ENCODE data around the gene DDX24.

The DDX24 gene, protein sequence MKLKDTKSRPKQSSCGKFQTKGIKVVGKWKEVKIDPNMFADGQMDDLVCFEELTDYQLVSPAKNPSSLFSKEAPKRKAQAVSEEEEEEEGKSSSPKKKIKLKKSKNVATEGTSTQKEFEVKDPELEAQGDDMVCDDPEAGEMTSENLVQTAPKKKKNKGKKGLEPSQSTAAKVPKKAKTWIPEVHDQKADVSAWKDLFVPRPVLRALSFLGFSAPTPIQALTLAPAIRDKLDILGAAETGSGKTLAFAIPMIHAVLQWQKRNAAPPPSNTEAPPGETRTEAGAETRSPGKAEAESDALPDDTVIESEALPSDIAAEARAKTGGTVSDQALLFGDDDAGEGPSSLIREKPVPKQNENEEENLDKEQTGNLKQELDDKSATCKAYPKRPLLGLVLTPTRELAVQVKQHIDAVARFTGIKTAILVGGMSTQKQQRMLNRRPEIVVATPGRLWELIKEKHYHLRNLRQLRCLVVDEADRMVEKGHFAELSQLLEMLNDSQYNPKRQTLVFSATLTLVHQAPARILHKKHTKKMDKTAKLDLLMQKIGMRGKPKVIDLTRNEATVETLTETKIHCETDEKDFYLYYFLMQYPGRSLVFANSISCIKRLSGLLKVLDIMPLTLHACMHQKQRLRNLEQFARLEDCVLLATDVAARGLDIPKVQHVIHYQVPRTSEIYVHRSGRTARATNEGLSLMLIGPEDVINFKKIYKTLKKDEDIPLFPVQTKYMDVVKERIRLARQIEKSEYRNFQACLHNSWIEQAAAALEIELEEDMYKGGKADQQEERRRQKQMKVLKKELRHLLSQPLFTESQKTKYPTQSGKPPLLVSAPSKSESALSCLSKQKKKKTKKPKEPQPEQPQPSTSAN
- total RNA-seq: 56.7 to 125 (median 103) reads per million in 17 experiments

DNA sequence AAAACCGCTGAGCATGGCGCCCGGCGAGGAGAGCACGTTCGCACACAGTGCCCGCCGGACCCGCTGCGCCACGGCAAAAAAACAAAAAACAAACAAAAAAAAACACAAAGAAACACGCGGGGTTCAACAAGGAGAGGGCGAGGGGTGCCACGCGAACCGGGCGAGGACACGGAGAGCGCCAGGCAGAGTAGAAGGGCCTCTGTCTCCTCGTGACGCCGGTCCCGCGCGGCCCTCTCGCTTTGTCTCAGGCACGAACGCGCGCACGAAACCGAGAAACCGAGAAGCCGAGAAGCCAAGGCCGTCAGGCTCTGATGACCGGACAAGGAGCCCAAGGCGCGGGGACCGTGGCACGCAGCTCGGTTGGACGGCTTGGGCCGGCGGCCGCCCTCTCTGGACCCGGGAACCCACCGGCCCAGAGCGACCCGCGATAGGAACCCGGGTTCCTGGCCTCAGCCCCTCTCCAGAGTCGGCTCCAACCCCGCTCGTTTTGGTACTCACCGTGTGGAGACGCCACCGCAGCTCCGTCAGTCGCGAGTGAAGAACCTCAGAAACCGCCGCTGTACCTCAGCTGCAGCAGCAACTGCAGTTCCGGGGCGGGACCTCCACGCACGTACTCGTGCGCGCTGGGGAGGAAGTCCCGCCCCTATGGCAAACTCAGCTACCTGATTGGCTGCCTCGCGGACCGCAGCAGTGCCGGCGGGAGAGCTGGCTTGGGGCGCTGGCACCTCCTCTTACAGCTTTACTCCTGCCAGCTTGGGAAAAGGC is at the start of gene DDX24, which contains the start of gene IFI27L1:
TSS of gene DDX24 (minus strand) at position 582 of the 765 bp plus-strand sequence. CDS start 1,460 bp downstream, outside the sequence.
TSS of gene IFI27L1 (plus strand) at position 690 of the 765 bp plus-strand sequence. CDS start 15,628 bp downstream, outside the sequence.
- DNase-seq: peak; percentile 97 to 98 (median 98)

DNA sequence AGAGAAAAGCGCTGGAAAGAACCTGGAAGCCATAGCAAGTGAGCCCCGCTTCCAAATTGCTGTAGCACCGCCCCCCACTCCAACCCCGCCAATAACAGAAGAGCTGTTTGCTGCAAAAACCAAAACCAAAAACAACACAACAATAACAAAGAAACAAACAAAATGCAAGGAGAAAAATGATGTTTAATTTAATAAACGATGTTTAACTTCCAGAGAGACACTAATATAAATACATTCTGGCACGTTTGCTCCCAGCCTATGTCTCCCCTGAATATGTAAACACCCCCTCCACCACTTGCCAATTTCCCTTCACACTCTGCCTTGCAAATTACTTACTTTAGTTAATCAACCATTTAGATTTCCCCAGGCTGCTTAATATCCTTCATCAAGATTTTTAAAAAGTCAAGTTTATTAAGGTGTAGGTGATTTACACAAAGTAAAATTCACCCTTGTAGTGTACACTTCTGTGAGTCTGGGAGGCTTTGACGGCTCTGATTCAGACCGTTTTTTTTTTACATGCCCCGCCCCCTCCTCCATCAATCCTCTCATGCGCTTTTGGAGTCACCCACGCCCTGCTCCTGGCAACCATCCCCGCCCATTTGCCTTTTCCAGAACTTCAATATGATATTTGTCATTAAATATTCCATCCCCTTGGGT is 48.9 kb upstream of the DDX24 start:
- DNase-seq: peak; percentile 64 to 78 (median 70)

DNA sequence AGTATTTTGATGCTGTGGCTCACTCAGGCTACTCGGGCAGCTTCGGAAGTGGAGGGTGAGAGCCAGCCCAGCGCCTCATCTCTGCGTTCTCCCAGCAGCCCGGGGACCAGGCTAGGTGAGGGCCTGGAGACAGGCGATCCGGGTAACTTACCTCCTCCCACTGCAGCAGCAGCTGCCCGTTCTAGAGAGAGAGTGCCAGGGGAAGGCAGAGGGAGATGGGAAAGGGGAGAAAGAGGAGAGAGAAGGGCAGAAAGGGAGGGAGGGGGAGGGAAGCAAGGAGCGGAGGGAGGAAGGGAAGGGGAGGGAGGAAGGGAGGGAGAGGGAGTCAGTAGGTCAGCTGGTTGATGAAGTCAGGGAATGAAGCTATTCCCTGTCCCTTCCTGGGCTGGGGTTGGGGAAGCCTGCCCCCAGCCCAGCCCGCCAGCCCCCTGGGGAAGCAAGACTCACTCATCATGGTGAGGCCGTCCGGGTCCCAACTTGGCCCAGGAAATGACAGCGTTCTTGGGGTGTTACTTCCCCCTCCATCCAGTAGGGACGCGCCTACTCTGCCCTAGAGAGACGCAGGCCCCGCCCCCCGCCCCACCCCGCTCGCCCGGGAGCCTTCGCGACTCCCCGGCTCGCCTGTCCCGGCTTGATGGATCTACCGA is 48.2 kb upstream of the DDX24 start, which contains the start of gene IFI27L2:
TSS of gene IFI27L2 (minus strand) at position 494 of the 647 bp plus-strand sequence. CDS start at position 454, 40 bp downstream.
- peak; percentile 78 to 92 (median 87) for DNase-seq

DNA sequence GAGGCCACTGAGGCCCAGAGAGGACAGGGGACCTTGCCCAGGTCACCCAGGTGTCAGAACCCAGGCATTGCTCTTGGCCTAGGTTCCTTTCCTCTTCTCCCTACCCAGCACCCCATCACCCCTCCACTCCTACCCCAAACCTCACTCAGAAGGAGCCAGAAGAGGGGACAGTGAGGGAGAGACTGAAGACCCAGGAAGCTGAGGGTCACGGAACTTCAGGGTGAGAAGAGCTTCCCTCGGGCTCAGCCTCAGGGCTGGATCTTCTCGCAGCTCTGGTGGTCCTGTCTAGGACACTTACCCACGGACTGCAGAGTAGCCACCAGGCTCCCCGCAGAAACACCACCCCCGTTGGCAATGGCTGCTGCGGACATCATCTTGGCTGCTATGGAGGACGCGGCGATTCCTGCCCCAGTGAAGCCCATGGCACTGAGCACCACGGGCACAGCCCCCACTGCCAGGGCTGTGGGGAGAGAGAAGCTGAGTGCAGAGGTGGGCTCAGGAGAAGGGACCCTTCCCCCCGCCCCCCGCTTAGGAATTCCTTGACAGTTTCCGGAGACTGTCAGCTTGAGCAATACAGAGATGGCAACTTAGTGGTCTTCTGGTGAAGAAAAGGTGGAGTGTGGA is 47.3 kb upstream of the DDX24 start:
- DNase-seq: no peak

DNA sequence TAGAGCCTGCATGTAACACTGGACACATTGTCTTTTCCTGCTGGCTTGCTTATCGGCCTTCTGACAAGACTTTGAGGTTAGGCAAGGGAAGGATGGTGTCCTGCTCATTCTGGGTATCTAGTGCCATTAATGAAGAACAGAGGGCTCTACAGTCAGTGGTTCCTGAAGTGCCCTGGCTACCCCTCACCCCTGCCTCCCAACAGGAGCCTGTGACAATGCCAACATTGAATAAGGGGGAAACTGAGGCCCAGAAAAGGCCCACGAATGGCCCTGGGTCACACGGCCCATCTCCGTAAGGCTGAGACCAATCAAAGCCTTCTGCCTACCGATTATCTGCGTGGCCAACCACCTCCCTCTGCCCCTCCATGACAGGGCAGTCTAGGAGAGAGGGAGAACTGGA is 46.3 kb upstream of the DDX24 start:
- DNase-seq: no peak

DNA sequence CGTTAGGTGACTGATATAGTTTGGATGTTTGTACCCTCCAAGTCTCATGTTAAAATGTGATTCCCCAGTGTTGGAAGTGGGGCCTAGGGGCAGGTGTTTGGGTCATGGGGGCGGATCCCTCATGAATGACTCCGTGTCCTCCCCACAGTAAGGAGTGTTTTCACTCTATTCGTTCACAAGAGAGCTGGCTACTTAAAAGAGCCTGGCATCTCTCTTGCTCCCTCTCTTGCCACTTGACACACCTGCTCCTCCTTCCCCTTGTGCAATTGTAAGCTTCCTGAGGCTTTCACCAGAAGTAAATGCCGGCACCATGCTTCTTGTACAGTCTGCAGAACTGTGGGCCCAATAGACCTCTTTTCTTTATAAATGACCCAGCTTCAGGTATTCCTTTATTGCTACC is 45.8 kb upstream of the DDX24 start:
- no peak for DNase-seq

DNA sequence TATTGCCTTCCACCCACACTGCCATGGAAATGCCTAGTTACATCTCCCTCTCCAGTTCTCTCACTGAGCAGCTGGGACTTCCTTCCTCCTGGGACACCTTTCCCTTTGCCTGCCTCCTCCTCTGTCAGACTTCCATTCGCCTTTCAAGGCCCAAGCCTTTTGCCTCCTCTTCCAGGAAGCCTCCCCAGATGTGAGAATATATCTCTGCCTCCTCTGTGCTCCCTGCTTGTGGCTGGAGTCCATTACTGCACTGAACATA is 45.3 kb upstream of the DDX24 start:
- no peak for DNase-seq

DNA sequence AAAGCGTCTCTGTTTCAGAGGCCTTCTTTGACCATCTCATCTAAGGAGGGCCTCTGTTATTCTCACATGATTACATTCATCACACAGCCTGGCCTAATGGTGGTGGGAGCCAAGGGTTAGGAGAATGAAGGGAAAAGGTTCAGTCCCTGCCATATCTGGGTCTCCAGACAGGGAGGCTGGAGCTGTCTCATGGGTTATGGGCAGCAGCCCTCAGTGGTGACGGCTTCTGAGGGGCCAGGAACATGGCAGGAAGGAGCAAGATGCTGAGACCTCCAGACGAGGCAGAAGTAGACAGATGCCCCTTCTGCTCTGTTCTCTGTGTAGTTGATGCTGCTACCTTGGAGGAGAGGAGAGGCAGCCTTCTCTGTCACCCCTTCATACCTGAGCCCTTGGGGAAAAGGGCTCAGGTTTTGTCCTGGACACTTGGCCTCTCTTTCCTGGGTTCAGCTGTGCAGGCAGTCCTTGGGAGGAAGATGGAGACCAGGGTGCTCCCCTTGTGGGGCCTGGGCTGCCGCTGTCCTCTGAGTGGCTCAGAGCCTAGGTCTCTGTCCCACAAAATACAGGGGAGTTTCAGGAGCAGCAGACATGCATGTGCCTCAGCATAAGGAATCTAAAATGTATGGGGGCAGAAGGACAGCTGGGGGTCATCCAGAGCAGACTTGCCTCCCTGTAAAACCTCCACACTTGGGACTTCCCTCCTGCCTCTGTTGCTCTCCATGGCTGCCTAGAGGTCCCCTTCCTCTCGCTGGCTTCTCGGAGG is 44.8 kb upstream of the DDX24 start:
- DNase-seq: no peak

DNA sequence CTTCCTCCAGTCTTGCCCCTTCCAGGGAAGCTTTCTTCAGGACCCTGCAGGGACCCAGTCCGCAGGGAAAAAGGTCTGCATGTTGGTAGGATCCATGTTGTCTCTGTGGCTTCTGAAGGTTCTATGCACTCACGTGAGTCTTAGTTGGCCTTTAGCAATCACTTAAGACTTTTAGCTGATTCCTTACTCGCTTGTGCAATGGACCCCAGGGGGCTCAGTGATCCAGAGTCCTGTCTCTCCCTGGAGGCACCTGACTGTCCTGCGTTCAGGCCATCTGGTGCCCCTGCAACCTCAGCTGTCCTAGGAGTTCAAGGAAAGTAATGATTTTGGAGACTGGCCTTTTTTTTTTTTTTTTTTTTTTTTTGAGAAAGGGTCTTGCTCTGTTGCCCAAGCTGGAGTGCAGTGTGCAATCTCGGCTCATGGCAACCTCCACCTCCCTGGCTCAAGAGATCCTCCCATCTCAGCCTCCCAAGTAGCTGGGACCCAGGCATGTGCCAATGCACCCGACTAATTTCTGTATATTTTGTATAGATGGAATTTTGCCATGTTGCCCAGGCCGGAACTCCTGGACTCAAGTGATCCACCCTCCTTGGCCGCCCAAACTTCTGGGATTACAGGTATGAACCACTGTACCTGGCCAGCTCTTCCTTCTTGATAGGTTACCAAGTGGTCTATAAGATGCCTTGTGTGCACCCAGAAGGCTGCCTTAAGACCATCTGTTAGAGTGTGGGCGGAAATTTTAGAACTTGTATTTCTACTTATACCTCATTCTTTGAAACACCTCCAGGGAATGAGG is 43.8 kb upstream of the DDX24 start:
- DNase-seq: no peak

DNA sequence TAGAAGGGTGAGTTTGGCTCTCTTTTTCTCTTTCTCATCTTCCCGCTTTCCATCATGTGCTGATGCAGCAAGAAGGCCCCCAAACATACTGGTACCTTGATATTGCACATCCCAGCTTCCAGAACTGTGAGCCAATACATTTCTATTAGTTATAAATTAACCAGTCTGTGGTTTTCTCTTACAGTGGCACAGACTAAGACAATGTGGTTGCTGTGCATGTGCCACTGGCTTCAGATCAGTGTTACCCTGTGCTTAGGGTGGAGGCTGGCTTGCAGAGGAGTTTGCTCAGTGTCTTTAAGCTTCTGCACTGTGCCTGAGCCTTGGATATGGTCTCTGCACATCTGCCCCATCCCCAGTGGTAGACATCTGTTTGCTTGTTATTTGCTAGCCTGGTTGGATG is 42.9 kb upstream of the DDX24 start:
- no peak for DNase-seq

DNA sequence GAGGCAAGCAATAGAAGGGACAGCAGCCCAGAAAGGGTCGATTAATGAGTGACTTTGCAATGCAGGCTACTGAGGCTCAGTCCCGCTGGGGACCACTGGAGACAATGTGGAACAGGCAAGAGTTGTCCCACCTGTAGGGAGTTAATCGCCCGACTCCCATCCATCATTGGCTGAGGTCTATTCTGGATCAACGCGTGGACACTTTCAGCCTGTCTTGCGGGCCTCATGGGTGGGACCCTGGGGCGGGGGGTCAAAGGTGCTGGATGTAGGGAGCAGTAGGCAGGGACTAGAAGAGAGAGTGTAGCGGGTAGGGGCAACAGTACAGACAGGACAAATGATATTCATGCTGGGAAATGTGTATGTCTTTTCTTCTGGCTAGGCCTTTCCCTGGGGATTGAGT is 42.3 kb upstream of the DDX24 start:
- DNase-seq: no peak

DNA sequence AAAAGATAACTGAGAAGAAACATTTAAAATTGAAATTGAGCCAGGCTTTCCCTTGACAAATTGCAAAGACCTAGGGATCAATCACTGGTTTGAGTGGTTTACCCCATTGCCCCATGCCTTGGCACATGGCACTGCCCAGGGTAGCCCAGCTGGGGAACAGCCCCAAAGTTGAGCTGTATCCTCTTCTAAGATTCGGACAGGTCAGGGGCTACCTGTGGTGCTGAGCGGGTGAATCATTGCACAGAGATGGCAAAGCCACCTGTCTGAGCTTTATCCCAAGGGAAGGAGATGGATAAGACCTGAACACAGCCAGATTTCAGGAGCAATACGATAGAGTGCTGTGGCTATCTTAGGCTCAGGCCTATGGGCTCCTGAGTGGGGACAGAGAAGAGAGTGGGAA is 41.4 kb upstream of the DDX24 start:
- no peak for DNase-seq

DNA sequence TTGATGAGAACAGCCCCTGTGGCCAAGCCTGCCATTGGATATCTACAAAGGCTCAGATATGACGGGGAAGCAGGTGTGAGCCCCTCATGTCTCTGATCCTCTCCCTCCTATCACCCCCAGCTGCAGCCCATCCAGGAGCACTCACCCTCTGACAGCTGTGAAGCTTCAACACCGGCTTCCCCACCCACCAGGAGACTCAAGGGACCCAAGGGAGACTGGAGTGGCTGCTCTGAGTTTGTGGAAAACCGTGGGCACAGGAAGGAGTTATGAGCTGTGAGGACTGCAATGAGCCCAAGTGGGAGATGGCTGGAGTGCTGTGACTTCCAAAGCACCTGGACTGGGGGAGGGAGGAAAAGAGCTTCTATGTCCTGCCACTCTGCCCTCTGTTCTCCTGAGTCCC is 40.5 kb upstream of the DDX24 start:
- DNase-seq: no peak

DNA sequence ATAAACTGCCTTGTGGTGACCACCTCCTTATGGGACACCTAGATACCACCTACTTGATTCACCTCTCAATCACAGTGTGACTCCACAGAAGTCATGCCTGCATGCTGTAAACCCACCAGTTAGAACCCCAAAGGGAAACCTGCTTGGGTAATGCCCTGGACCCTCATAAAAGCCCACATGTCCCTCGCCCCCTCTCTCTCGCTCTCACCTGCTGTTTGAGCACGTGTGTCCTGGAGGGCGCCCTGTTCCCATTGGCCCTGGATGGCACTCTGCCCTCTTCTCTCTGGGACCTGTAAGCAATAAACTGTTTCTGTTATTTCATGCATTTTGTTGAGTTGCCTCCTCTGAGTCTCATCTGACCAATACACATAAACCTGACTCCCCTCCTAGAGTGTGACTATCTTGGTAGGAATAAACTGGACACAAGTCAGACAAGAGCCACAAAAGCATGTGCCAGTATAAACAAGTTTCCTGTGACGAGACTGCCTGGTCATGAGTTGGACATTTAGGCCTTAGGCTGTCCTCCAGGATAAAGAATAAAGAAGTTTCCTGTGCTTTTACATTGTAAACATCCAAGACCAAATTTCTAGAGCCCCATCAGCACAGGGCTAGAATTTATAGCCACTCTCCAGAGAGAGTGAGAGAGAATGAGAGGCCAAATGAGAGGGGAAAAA is 39.8 kb upstream of the DDX24 start:
- DNase-seq: no peak

DNA sequence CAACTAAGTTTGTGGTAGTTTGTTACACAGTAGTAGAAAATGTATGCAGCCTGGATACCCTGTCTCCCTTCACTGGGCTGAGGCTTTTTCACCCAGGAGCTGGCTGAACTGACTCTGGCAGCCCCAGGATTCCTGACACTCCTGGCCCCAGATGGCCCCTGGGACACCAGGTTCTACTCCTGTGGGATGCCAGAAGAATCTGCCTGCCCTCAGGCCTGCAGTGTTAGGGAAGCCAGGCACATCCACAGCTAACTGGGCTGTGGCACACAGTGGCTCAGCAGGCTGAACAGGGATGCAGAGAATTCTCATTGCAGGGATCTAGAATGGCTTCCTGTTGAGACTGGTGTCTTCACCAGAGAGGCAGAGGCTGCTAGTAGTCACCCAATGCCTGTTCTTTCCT is 38.1 kb upstream of the DDX24 start:
- no peak for DNase-seq

DNA sequence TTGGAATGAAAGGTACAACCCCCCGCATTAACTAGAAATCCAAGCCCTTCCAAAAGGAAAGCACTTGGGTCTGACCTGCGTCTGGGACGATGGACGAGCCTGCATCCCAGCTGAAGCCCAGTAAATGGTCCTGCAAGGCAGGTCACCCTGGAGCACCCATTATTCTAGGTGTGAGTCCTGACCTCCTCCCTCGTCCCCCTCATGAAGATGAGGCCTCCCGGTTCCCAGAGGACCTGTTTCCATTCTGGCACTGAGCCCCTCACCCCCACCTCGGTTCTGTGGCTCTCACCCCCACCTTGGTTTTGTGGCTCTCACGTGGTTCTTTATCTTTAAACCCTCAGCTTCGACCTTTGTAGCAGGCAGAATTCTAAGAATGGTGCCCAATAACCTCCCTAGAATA is 36.9 kb upstream of the DDX24 start:
- DNase-seq: no peak

DNA sequence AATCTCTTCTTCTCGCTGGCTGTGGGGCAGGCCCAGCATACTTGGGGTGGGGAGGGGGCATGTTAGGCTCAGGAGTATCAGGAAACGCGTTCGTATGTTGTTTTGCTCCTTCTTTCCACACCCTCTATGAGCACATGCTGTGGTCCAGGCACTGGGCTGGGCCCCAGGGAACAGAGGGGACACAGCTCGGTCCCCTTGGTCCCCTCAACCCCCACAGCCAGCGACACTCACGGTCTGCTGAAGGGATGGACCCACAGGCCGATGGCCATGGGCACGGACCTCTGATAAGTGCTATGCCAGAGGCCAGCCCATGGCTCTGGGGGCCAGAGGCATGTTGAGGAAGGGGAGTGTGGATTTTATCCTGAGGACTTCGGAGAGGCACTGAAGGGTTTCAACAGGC is 35.7 kb upstream of the DDX24 start:
- no peak for DNase-seq

DNA sequence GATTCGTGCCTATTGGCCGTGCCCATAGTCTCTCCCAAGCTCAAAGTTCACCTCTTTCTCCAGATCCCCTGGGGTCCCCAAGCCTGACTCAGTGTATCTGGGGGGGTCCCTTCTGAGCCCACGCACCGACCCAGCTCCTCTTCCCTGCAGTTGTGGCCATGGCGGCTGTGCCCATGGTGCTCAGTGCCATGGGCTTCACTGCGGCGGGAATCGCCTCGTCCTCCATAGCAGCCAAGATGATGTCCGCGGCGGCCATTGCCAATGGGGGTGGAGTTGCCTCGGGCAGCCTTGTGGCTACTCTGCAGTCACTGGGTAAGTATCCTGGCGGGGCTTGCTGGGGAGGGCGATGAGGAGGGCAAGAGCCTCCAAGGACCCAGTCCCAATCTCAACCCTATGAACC is 34.6 kb upstream of the DDX24 start:
- no peak for DNase-seq

DNA sequence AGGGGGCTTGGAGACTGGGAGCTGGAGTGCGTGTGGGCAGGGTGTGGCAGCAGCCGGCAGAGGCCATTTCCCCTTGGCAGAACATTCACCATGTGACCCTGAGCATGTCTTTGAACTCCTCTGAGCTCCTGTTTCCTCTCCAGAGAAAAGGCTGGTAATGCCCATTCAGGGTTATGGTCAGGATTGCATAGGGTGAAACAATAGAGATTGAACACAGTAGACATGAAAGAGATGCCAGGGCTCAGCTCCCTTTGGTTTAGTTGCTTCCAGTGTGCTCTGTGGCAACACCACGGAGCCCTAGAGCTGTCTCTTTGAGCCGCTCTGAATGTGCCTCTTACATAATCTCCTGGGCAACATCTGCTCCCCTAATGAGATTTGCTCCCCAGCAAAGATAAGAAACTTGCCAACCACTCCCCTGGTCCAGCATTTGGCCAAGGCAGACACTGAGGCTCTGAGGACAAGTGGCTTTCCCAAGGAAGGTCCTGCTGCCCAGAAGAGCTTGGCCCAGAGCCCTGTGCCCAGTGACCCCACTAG is 34.1 kb upstream of the DDX24 start:
- DNase-seq: peak; percentile 15 to 54 (median 42)

Measured in suppressor macrophage (primary cell).